ENCODE results near the gene EEF2KMT. TPM values are rescaled to one million over a fixed set of nuclear protein-coding genes. Genes with fewer than 3 reads are reported as not detected.

Gene EEF2KMT
- total and polyA plus RNA-seq, 2 donors (not counting 1 experiment from before 2014, with no cell fraction given), result 5.4 to 7.9 TPM

DNA sequence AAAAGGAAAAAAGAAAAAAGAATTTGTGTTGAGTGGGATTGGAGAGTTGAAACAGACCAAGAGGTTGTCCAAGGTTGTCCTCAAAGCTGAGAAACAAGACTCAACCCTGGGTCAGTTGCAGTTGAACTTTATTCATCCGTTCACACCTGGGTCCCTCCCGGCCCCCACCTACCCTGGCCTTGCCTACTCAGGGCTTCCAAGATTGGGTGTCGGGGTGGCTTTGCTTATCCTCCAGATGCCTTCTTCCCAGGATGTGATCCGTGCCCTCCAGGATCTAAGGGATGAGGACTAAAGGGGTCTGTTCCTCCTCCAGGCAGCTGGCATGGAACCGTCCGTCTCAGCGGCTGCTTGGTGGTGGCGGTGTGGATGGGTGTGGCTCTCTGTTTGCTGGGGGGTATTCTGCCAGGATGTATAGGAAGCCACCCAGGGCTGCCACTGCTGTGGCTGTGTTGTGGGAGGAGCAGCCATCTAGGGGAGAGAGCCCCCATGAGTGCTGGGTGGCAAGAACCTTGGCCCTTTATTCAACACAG is 53.5 kb downstream of the EEF2KMT start:
- no peak overlapping the region for H3K4me2 ChIP-seq (ENCODE audit: extremely low read depth, insufficient read depth, low read length)
- TF ChIP-seq, protein P1, sequence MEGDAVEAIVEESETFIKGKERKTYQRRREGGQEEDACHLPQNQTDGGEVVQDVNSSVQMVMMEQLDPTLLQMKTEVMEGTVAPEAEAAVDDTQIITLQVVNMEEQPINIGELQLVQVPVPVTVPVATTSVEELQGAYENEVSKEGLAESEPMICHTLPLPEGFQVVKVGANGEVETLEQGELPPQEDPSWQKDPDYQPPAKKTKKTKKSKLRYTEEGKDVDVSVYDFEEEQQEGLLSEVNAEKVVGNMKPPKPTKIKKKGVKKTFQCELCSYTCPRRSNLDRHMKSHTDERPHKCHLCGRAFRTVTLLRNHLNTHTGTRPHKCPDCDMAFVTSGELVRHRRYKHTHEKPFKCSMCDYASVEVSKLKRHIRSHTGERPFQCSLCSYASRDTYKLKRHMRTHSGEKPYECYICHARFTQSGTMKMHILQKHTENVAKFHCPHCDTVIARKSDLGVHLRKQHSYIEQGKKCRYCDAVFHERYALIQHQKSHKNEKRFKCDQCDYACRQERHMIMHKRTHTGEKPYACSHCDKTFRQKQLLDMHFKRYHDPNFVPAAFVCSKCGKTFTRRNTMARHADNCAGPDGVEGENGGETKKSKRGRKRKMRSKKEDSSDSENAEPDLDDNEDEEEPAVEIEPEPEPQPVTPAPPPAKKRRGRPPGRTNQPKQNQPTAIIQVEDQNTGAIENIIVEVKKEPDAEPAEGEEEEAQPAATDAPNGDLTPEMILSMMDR (conservative IDR thresholded peaks at IDR 0.05 in 1 of 2, IDR thresholded peaks at IDR 0.05 in 1 of 2; ENCODE audit: low read depth in 1 of 2, low read length in 2 of 2), result no peak
- TF ChIP-seq EZH2 (IDR thresholded peaks at IDR 0.05; ENCODE audit: low read length, missing control alignments), result no peak
- no peaks in the 10 kb centered on the region for H3K79me2 ChIP-seq (ENCODE audit: control insufficient read depth, insufficient read depth, low read length)

GRCh38 chr16:5042574-5043171 is 54.9 kb downstream of the EEF2KMT start:
- Histone ChIP-seq H3K4me1 (ENCODE audit: control insufficient read depth, extremely low read depth, insufficient read depth, low read length) (no peaks in the 10 kb centered on the region), H3K4me2 (ENCODE audit: extremely low read depth, insufficient read depth, low read length) (no peak overlapping the region), H3K9me3 (ENCODE audit: control insufficient read depth, insufficient read depth, low read depth, low read length) (no peaks in the 10 kb centered on the region), H3K36me3 (ENCODE audit: control insufficient read depth, insufficient read depth, low read length) (no peaks in the 10 kb centered on the region), H3K79me2 (ENCODE audit: control insufficient read depth, insufficient read depth, low read length) (no peaks in the 10 kb centered on the region), H3K4me3 (replicated peaks in 1 of 4; ENCODE audit: control extremely low read depth in 1 of 4, insufficient read depth in 1 of 4, low read depth in 3 of 4, low read length in 4 of 4) (no peak overlapping the region), H3K27ac (ENCODE audit: insufficient read depth, low read length) (no peak overlapping the region), H3K27me3 (ENCODE audit: control insufficient read depth, insufficient read depth, low read length) (no peaks in the 10 kb centered on the region), H2AFZ (ENCODE audit: low read length) (no peak overlapping the region), H4K20me1 (ENCODE audit: control insufficient read depth, extremely low read depth, insufficient read depth, low read length) (no peaks in the 10 kb centered on the region), H3K9ac (ENCODE audit: insufficient read depth, low read length) (no peak overlapping the region)
- peak in 1 of 2 donors; percentile 67 for DNase-seq (ENCODE audit: low read depth in 2 of 2)
- TF ChIP-seq EZH2 (IDR thresholded peaks at IDR 0.05; ENCODE audit: low read length, missing control alignments), result no peak
- TF ChIP-seq, protein P1 (conservative IDR thresholded peaks at IDR 0.05 in 1 of 2, IDR thresholded peaks at IDR 0.05 in 1 of 2; ENCODE audit: low read depth in 1 of 2, low read length in 2 of 2), result no peak

More for the DNA sequence above, 53.5 kb downstream of the EEF2KMT start:
- Histone ChIP-seq H3K27me3 (ENCODE audit: control insufficient read depth, insufficient read depth, low read length) (no peaks in the 10 kb centered on the region), H2AFZ (ENCODE audit: low read length) (no peak overlapping the region), H3K36me3 (ENCODE audit: control insufficient read depth, insufficient read depth, low read length) (no peaks in the 10 kb centered on the region), H4K20me1 (ENCODE audit: control insufficient read depth, extremely low read depth, insufficient read depth, low read length) (no peaks in the 10 kb centered on the region), H3K9ac (ENCODE audit: insufficient read depth, low read length) (no peak overlapping the region), H3K27ac (ENCODE audit: insufficient read depth, low read length) (no peak overlapping the region), H3K9me3 (ENCODE audit: control insufficient read depth, insufficient read depth, low read depth, low read length) (no peaks in the 10 kb centered on the region), H3K4me3 (replicated peaks in 1 of 4; ENCODE audit: control extremely low read depth in 1 of 4, insufficient read depth in 1 of 4, low read depth in 3 of 4, low read length in 4 of 4) (no peak overlapping the region), H3K4me1 (ENCODE audit: control insufficient read depth, extremely low read depth, insufficient read depth, low read length) (no peaks in the 10 kb centered on the region)
- no peak for DNase-seq (ENCODE audit: low read depth in 2 of 2)

DNA sequence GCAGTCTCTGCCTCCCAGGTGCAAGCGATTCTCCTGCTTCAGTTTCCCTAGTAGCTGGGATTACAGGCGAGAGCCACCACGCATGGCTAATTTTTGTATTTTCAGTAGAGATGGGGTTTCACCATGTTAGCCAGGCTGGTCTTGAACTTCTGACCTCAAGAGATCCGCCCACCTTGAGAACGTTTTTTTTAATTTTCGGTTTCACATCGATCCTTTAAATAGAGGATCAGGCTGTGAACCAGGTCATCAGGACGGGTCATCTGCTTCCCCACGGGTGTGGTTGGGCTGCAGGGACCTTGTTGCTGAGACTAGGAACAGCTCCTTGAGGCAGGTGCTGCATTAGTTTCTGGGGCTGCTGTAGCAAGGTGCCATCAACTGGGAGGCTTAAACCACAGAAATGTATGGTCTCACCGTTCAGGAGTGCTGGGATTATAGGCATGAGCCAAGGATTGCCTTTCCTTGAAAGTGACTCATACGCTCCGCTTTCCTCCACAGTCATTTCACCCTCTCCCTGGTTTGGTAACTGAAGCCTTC is 55.9 kb downstream of the EEF2KMT start:
- Histone ChIP-seq H3K79me2 (ENCODE audit: control insufficient read depth, insufficient read depth, low read length) (no peaks in the 10 kb centered on the region), H3K9me3 (ENCODE audit: control insufficient read depth, insufficient read depth, low read depth, low read length) (no peaks in the 10 kb centered on the region), H3K27me3 (ENCODE audit: control insufficient read depth, insufficient read depth, low read length) (no peaks in the 10 kb centered on the region), H3K9ac (ENCODE audit: insufficient read depth, low read length) (no peak overlapping the region), H3K36me3 (ENCODE audit: control insufficient read depth, insufficient read depth, low read length) (no peaks in the 10 kb centered on the region), H3K4me1 (ENCODE audit: control insufficient read depth, extremely low read depth, insufficient read depth, low read length) (no peaks in the 10 kb centered on the region), H3K27ac (ENCODE audit: insufficient read depth, low read length) (no peak overlapping the region), H2AFZ (ENCODE audit: low read length) (no peak overlapping the region), H3K4me2 (ENCODE audit: extremely low read depth, insufficient read depth, low read length) (no peak overlapping the region), H3K4me3 (replicated peaks in 1 of 4; ENCODE audit: control extremely low read depth in 1 of 4, insufficient read depth in 1 of 4, low read depth in 3 of 4, low read length in 4 of 4) (no peak overlapping the region), H4K20me1 (ENCODE audit: control insufficient read depth, extremely low read depth, insufficient read depth, low read length) (no peaks in the 10 kb centered on the region)
- TF ChIP-seq, protein P1 (conservative IDR thresholded peaks at IDR 0.05 in 1 of 2, IDR thresholded peaks at IDR 0.05 in 1 of 2; ENCODE audit: low read depth in 1 of 2, low read length in 2 of 2), result no peak
- TF ChIP-seq EZH2 (IDR thresholded peaks at IDR 0.05; ENCODE audit: low read length, missing control alignments), result no peak
- peak in 1 of 2 donors; percentile 93 for DNase-seq (ENCODE audit: low read depth in 2 of 2)

All from fibroblast of lung (primary cell).